ENCODE measurements around the gene TTLL11.

DNA sequence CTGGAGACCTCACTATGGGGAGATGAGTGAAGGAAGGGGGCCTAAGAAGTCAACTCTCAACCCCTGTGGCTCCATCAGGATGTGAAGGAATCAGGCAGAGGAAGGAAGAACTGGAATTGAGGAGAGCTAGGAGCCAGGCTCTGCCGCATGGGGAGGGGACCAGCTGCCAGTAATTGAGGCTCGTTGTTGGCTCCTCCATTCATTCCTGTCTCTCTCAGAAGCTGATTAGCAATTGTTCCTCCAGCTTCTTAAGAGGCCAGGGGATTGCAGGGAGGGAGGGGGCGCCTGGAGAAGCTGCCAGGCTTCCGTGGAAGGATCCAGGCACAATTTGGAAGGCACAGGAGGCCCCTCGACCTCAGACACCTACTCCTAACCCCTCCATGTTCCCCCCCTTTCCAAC is 20.5 kb upstream of the TTLL11 start:
- no peak for TF ChIP-seq FOXM1 (IDR thresholded peaks at IDR 0.05; ENCODE audit: borderline replicate concordance, low read depth)
- TF ChIP-seq, protein P1, sequence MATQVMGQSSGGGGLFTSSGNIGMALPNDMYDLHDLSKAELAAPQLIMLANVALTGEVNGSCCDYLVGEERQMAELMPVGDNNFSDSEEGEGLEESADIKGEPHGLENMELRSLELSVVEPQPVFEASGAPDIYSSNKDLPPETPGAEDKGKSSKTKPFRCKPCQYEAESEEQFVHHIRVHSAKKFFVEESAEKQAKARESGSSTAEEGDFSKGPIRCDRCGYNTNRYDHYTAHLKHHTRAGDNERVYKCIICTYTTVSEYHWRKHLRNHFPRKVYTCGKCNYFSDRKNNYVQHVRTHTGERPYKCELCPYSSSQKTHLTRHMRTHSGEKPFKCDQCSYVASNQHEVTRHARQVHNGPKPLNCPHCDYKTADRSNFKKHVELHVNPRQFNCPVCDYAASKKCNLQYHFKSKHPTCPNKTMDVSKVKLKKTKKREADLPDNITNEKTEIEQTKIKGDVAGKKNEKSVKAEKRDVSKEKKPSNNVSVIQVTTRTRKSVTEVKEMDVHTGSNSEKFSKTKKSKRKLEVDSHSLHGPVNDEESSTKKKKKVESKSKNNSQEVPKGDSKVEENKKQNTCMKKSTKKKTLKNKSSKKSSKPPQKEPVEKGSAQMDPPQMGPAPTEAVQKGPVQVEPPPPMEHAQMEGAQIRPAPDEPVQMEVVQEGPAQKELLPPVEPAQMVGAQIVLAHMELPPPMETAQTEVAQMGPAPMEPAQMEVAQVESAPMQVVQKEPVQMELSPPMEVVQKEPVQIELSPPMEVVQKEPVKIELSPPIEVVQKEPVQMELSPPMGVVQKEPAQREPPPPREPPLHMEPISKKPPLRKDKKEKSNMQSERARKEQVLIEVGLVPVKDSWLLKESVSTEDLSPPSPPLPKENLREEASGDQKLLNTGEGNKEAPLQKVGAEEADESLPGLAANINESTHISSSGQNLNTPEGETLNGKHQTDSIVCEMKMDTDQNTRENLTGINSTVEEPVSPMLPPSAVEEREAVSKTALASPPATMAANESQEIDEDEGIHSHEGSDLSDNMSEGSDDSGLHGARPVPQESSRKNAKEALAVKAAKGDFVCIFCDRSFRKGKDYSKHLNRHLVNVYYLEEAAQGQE (IDR thresholded peaks at IDR 0.05; ENCODE audit: low read depth) = no peak
- TF ChIP-seq ZBTB7A (IDR thresholded peaks at IDR 0.05; ENCODE audit: low read depth) = no peak
- no peak for TF ChIP-seq RAD21 (IDR thresholded peaks at IDR 0.05; ENCODE audit: low read depth)
- TF ChIP-seq YY1 (IDR thresholded peaks at IDR 0.05; ENCODE audit: low read depth) = no peak
- no peak for TF ChIP-seq TEAD4 (IDR thresholded peaks at IDR 0.05)
- TF ChIP-seq, protein P2, sequence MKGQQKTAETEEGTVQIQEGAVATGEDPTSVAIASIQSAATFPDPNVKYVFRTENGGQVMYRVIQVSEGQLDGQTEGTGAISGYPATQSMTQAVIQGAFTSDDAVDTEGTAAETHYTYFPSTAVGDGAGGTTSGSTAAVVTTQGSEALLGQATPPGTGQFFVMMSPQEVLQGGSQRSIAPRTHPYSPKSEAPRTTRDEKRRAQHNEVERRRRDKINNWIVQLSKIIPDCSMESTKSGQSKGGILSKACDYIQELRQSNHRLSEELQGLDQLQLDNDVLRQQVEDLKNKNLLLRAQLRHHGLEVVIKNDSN (IDR thresholded peaks at IDR 0.05) = no peak
- TF ChIP-seq EGR1 (IDR thresholded peaks at IDR 0.05) = no peak
- no peak for TF ChIP-seq EP300 (IDR thresholded peaks at IDR 0.05; ENCODE audit: borderline replicate concordance)
- TF ChIP-seq CEBPB (IDR thresholded peaks at IDR 0.05) = no peak

Measured in Ishikawa (cell line).